Activated CD4-positive, alpha-beta T cell treated with anti-CD3 and anti-CD28 coated beads for 1 hour (primary cell): ENCODE data around the gene UGT1A1.

Source experiments
- DNase-seq: peaks from one replicate; pipeline ENCODE4 v3.0.0-alpha.2; 2020

UGT1A1 gene

DNA sequence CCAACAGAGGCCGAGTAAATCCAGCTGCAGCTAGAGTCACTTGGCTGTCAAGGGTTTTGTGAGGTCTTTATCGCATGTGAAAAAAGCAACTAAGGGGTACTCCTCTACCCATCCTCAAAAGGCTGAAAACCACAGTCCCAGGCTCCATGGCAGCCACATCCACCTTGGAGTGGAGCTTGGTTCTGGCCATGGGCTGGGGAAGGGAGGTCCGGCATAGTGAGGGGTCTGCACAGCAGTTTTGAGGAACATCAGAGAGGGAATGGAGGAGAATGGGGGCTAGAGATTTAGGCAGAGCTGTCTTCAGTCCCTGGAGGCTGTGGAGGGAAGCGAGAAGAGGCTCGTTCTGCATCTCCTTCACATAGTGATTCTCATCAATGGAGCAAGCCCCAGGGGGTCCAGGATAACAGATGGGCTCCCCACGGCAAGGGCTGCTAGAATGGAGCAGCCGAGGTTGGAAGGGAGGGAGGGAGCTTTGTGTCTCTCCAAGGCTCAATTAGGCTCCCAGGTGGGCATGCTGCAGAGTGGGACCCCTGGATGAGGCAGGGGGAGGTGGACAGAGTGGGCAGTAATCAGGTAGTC is 39.1 kb downstream of the UGT1A1 start:
- peak; percentile 2 for DNase-seq

DNA sequence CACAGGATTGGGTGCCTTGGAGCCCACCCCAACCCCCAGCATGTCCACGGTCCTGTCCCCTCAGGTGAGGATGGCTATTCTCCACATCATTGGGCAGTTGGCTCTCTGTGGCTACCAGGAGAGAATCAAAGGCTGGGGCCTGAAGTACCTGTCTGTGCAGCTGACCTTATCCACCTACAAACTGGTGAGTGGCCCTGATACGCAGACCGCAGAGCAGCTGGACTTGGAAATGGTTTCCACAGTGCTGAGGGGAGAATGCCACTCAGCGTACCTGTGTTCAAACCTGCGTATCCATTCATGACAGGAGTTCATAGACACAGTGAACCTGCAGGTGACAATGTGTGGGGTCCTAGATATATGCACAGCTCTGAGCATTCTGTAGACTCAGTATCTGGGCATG is 39.6 kb downstream of the UGT1A1 start:
- DNase-seq, result no peak

DNA sequence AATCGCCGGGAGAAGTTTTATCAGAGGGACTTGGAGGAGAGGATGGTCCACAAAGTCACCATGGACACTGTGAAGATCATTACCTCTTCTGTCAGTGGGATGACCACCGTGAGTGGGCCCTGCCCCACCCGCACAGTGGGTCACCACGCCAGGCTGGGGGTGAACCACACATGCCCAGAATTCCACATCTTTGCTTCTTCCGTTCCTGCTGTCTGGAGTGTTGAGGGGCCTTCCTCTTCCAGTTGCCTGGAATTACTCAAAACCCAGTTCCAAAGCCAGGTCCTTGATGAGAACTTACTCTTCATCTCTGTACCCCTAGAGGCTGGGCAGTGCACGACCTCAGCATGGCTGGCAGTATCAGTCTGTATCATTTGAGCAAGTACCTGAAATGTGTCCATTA is 40.1 kb downstream of the UGT1A1 start:
- no peak for DNase-seq

DNA sequence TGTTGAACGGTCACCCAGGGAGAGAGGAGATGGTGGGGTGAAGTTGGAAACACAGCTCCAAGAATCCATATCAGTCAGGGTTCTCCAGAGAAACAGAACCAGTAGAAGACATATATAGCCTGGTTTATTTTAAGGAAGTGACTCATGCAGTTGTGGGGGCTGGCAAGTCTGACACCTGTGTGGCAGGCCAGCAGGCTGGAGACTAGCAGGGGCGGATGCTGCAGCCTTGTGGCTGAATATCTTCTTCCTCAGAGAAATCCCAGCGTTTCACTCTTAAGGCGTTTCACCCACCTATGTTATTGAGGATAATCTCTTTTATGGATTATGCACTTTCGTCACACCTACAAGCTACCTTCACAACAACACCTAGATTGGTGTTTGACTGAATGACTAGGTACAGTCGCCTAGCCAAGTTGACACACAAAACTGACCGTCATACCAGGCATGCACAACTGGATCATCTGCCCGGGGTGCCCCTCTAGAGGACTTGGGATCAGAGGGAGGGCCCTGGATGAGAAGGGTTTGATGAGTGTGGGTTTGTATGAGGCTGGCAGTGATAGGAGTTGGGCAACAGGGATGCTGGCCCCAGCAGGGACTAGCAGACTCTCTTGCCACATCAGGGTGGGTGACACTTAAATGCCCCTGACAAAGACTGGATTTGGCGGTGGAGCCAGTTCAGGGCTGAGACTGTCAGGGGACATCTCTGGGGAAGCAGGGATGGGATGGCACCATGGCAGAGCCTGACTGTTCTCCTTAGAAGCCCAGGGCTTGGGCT is 41.5 kb downstream of the UGT1A1 start:
- no peak for DNase-seq

DNA sequence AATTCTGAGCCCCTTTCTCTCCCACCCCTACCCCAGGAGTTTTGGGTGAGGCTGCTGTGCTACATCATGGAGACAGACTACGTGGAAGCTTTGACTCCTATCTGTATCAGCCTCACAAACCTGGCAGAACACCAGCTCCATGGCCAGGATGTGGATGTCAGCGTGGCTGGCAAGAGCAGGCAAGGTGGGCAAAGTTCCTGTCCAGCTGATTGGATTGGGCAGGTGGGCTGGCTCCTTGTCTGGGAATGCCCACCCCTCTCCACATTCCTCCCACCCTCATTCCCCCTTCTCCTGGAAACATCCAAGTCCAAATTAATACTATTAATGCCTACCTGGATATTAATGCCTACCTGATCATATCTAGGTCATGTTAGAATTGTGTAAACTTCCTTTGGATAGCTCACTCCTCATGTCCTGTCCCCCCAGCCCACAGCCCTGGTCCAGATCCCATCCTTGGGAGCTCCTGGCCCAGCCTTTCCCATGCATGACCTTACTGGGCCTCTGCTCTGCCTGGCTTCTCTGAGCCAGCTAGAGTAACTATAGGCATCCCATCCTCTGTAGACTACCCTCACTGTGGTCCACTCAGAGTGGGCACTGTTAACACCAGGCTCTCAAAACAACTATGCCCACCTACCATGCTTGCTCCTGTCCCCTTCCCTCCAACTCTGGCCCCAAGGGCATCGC is 42.2 kb downstream of the UGT1A1 start:
- DNase-seq, result no peak

DNA sequence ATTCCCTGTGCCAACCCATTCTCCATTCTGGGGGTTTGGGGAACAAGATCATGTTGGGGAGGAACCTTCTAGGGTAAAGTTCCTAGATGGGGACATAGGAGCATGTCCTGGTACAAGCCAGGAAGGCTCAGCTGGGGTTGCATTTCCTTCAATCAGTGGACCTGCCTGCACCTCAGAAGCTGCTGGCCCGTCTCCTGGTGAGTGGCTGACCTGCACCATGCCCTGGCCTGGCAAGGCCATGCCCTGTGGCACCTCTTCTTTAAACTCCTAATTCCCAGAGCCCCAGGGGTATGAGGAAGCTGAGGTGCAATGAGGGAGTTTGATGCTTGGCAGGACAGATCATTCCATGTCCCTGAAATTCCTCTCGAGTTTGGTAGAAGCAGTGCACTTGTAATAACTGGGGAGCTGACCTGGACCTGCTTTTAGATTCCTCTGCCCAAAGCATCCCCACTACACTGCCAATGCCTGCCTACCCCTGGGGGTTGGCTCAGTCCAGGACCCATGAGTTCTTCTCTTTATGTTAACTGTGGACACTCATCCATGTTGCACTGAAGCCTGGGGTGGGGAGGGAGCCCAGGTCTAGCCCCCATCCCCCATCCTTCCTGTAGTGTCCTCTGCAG is 43.3 kb downstream of the UGT1A1 start:
- DNase-seq, result no peak

DNA sequence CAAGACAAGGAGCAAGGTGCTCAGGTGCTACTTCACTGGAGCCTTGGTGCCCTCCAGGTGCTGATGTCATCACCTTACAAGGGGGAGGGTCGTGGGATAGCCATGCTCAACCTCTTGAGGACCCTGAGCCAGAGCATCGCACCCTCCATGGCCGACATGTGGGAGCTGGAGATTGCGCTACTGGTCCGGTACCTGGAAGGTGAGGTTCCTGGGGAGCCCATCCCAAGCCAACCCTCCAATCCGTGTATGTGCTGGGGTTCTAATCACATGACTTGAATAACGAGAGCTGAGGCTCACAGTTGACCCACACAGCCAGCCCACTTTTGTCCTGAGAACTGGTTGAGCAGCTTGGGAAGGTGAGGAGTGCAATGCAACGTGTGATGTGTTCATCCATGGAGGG is 43.9 kb downstream of the UGT1A1 start:
- peak; percentile 4 for DNase-seq

DNA sequence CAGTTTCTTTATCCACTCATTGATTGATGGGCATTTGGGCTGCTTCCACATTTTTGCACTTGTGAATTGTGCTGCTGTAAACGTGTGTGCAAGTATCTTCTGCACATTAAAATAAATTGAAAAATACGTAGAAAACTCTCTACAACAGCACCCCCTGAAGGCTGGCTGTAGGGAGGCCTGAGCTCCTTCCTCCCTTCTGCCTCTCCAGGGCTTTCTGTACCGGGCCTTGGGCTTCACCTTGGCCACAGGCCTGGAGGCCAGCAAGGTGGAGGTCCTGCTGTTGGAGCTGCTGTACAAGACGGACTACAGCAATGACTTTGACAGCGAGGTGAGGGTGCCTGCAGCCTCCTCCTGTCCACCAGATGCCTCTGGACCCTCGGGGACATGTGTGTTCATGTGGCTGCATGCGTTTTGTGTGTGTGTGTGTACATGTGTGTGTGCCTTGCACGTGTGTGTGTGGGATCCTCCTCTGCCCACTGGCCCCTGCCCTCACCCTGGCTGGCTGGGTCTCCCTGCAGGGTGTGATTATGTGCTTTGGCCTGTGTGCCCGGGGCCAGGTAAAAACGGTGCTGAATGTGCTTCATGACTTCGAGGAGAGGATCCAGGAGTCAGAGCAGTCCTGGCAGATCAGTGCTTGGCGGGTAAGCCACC is 47.3 kb downstream of the UGT1A1 start:
- peak; percentile 4 for DNase-seq

DNA sequence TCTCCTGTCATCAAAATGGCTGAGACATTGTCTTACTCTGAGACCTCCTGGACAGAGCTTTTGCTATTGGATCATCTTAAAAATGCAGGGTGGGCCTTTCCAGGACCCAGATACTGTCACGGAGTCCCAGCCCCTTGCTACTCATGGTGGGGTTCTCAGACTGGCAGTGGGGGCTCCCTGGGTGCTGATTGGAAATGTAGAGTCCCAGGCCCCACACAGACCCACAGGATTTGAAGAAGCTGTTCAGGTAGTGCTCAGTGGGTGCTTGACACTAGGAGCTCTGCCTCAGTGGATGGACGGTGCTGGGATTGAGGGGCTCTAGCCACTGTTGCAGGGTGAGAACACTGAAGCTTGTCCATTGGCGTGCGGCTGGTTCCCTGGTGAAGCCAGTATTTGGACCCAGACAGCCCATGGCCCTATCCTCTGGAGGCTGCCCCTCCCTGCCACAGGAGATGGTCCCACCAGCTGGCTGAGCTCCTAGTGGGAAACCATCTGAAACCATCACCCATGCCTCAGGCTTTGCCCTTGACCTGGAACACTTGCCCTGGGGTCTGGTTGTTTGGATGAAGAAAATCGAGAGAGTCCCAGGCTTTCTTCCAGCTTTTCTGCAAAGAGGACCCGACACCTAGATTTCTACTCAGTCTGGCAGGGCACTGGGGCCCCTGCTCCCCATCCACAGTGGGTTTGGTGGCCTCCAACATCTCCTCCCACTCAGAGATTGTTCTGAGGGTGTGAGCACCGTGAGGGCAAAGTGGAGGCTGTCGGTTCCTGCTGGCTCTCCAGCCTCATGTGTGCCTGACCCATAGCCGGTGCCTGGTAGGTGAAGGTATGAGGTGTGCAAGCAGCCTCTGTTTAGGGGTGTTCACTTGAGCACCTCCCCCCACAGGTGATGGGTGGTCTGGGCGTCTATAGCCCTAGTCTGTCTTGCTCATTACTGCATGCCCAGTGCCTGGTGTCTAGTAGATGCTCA is 48.2 kb downstream of the UGT1A1 start:
- peak; percentile 3 for DNase-seq

DNA sequence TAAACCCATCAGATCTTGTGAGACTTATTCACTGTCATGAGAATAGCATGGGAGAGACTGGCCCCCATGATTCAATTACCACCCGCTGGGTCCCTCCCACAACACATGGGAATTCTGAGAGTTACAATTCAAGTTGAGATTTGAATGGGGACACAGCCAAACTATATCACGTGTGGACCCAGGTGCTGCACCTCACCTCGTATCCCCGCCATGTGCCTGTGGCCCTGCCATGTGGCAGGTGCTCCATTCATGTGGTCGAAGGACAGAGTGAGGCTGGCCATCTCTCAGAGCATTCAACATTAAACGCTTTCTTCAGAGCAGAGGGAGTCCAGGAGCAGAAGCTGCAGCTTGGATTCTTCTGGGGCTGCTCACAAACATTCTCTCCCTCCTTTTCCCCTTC is 50.3 kb downstream of the UGT1A1 start:
- peak; percentile 6 for DNase-seq

DNA sequence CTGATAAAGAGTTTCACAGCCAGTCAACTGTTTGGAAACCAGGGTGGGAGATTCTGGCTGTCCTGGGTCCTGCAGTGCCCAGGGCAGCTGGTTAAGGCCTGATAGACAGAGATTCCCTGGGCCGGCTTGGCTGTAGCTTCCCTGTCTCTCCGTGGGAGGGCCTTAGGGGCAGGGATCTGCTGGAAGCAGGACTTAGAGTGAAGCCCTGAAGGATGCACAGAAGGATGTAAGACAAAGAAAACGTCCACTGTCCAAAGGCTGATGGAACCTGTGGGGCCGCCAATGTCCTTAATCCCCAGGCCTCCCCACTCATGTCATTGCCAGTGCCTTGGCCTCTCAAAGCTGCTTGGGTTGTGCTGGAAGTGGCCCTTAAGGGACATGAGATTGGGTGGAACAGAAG is 51.0 kb downstream of the UGT1A1 start:
- DNase-seq, result peak; percentile 4

DNA sequence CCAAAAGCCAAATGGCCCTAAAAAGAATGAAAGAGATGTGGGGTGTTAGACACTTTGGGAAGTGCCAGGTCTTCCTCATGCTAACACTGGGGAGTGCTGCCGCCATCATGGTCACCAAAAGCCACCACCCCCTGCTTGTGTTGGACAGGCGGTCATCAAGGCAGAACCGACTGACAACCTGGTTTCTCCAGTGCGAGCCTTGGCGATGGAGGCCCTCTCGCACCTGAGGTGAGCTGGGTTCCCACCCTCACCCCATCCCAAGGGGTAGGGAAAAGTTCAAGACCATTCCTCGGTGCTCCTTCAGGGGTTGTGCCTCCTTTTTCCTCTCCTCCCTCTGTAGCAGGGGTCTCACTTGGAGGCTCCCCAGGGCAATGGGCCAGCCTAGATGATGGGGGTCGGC is 51.7 kb downstream of the UGT1A1 start:
- DNase-seq, result peak; percentile 4

DNA sequence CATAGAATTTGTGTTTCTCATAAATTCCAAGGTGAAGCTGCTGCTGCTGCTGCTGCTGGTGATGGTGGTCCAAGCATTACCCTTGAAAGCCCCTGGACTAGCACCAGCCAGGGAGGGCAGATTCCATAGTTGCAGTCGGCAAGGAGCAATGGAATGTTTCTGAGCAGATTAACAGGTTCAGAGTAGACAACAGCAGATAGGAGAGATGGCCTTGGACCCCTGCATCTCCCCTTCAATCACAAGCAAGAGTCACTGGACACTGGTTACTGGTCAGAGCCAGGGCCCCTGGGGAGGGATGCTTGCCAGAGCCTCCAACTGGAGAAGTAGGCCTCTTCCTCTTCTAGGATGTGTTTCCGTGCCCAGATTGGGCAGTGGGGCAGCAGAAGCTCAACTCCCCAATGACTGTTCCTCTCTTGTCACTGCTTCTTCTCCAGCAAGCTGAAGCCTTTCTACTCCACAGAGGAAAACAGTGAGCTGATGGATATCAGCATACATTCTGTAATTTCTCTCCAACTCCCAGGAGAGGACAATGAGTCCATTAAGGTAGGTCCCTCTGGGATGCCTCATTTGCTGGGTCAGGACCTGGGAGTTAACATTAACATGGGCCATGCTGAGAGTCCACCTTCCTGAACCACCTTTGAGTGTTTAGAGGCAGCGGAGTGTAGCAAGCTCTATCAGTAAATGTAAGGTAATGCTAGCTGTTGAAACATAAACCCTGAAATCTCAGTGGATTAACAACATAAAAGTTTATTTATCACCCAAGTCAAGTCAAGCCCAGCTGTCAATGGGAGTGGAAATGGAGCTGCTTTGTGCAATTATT is 53.4 kb downstream of the UGT1A1 start:
- DNase-seq, result no peak

DNA sequence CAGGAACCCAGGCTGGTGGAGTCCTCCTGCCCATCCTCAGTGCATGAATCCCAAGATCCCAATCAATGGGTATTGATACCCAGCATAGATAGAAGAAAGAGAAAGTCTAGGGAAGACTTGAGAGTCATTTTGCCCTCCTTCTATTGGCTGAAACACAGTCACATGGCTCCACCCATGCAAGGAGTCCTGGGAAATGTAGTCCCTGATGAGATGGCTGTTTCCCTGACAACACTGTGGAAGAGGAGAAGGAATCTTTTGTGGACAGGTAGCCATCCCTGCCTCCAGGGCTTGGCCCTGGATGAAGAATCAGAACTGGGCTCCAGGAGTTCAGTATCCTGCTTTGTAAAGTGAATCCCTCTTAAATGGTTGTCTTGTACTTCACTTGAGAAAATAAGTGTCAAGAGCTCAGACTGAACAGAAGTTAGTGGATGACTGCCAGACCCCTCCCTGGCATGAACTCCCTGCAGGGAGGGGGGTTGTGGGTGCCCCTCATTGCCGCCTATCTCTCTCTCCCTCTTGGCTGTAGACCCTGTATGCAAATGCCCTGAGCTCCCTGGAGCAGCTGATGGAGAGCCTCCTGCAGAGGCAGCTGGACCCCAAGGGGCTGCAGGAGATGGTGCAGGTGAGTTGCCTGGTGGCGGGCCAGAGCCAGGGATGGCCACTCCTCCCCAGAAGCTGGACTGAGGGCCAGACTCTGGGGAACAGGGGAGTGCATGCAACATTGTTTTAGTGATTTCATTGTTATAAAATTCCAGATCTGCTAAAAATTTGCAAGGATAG is 54.2 kb downstream of the UGT1A1 start:
- DNase-seq, result no peak

DNA sequence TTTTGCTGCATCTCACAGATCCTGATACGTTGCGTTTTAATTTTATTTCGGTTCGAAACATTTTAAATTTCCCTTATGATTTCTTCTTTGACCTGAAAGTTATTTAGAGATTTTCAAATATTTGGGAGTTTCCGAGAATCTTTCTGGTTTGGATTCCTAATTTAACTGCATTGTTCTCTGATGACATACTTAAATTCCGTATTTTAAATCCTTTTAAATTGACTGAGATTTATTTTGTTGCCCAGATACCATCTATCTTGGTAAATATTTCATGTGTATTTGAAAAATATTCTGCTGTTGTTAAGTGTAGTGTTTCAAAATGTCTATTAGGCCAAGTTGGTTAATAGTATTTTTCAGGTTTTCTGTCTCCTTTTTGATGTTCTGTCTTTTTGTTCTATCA is 55.8 kb downstream of the UGT1A1 start:
- no peak for DNase-seq

DNA sequence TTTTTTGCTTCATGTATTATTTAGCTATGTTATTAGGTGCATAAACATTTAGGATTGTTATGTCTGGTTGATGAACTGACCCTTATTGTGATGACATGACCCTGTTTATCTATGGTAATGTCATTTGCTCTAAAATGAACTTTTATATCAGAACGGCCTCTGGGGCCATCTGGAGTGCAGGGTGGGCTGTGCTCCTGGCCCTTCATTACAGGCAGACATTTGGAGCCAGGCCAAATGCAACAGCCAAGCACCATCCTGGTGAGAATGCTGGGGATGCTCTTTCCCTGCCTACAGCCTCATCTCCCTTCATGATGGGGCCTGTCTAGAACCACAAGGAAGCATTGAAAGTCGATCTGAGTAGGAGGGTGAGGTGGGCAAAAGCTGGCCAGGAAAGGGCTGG is 56.3 kb downstream of the UGT1A1 start:
- no peak for DNase-seq

DNA sequence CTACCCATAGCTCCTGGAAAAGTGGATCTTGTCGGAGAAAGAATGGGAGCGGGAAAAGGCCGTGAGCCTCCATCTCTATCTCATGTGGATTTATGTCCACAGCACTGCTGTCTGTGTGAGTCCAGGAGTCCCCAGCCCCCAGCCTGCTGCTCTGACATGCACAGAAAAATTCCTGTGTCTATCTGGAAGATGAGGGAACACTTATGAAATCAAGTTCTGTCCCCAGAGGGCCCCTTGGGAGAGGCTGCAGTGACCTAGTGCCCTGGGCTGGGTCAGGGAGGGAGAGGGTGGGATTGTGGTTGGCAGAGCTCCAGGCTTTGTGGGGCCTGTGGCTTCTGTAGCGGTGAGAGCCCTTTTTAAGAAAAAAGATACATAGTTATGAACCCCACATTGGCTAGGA is 56.7 kb downstream of the UGT1A1 start:
- no peak for DNase-seq

DNA sequence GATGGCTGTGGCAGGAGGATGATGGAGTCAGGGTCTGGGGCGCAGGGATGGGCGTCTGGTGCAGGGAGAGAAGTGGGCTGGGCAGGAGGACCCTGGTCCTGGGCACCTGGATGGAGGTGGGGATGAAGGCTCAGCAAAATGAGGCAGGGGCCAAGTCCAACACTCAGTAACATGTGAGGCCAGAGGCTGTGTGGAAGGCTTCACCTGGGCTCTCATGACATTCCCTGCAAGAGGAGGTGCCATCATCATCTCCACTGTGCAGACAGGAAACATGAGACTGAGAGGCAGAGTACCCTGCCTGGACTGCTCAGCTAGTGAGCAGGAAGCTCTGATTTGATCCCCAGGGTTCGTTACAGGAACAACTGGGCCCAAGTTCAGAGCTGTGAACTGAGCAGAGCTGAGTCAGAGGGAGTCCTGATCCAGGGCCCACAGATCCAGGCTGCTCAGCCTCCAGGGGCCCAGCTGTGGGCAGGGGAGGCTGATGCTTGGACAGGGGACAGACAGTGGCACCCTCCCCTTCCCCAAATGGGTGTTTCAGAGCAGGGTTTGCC is 57.4 kb downstream of the UGT1A1 start:
- no peak for DNase-seq

DNA sequence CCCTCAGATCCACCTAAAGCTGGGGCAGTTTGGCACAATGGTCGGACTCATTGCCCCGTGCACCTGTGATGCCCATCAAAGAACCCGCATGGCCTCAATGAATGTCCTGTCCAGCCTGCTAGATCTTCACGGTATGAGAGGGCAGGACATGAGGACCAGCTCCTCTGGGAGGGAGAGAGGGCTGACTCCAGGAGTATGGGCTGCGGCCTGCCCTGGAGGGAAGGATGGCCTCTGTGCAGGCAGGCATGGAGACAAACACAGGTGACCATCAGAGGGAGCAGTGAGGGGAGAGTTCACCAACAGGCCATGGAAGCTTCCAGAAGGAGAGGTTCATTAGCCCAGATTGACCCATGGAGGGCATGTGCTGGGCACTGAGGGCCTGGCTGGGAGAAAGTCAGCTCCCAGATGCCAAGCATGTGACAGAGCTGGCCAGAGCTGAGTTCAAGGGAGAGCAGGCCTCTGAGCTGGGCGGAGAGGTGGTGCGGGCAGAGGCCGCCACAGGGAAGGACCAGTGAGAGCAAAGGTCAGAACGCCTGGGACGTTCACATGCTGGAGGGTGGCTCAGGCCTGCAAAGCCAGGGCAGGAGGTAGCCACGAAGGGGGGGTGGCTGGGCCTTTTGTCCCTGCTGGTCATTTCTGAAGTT is 58.0 kb downstream of the UGT1A1 start:
- no peak for DNase-seq
